Upper lobe of left lung (tissue), 6 donors: ENCODE results near the gene FMN2. TPM values are rescaled to one million over a fixed set of nuclear protein-coding genes. Genes with fewer than 3 reads are reported as not detected.

Experiments
- ATAC-seq, 2 donors: fragments of 200-7000 bp; cut with Tn5 transposase; one replicate each; pipeline ENCODE4 v1.9.1; 2022; ENCODE audit warnings: mild to moderate bottlenecking in 2 of 2, moderate library complexity in 2 of 2; ENCODE audit not compliant: low FRiP score in 2 of 2
- DNase-seq, 2 donors: peaks; one replicate each; pipeline ENCODE4 v3.0.0-alpha.2; 2019 to 2020
- H3K27ac ChIP-seq, 4 donors: fragments of 200-600 bp; sonication (generic); one replicate each; pipeline ENCODE4 v1.5.1; 2016 to 2019
- H3K27me3 ChIP-seq, 4 donors: fragments of 200-600 bp; sonication (generic); one replicate each; pipeline ENCODE4 v1.5.1; 2017 to 2019
- H3K36me3 ChIP-seq, 4 donors: fragments of 200-600 bp; sonication (generic); one replicate each; pipeline ENCODE4 v1.5.1; 2016 to 2019
- H3K4me1 ChIP-seq, 4 donors: fragments of 200-600 bp; sonication (generic); one replicate each; pipeline ENCODE4 v1.5.1; 2018 to 2019
- H3K4me3 ChIP-seq, 4 donors: fragments of 200-600 bp; sonication (generic); one replicate each; pipeline ENCODE4 v1.5.1; 2017 to 2019; ENCODE audit warnings: mild to moderate bottlenecking in 2 of 4, moderate library complexity in 1 of 4
- H3K9me3 ChIP-seq, 4 donors: fragments of 200-600 bp; sonication (generic); one replicate each; pipeline ENCODE4 v1.5.1; 2018 to 2019
- CTCF ChIP-seq, 6 experiments: fragments of 450-650 bp in 4 of 6; fragments of 200-600 bp in 2 of 6; sonication (generic) in 2 of 6; IDR thresholded peaks; one replicate each; pipeline ENCODE4 v1.5.1; 2016 to 2019; ENCODE audit warnings: antibody characterized with exemption in 6 of 6
- EP300 ChIP-seq, 4 donors: sonication (generic); formaldehyde crosslinking; IDR thresholded peaks; one replicate each; pipeline ENCODE4 v1.5.1; 2017; ENCODE audit warnings: antibody characterized with exemption in 4 of 4, control low read depth in 2 of 4
- POLR2A ChIP-seq, 4 donors: fragments of 450-650 bp; IDR thresholded peaks; one replicate each; pipeline ENCODE4 v1.5.1; 2016 to 2017; ENCODE audit warnings: antibody characterized with exemption in 4 of 4, mild to moderate bottlenecking in 2 of 4
- POLR2AphosphoS5 ChIP-seq, 2 donors: sonication (generic); formaldehyde crosslinking; IDR thresholded peaks; one replicate each; pipeline ENCODE4 v1.5.1; 2017; ENCODE audit warnings: antibody characterized with exemption in 2 of 2
- WGBS, 2 donors: methylation state at CpG; one replicate each; pipeline ENCODE4 v1.1.5; 2017 to 2018; 5-methylcytosine and 5-hydroxymethylcytosine counted together
- total RNA-seq, 6 donors: library from RNA; depleted of rRNA in 4 of 6; stranded (reverse); fragments of >200 nt in 4 of 6; gene quantifications; one replicate each; pipeline versions ENCODE4 v1.1.0 to v1.2.1, GENCODE V29; 2016 to 2021
- donor health status: DM: no; HTN: no; CAD: no; lungs with moderate emphysema.
- donor health status: DM: no; HTN: yes; CAD: no; lungs with severe emphysema.

FMN2 gene
- total RNA-seq, 6 donors from 2014 or later, result 0.06 to 1.0 (median 0.54) TPM; not detected in 1

GRCh38 chr1:240351690-240352089 is 260.0 kb downstream of the FMN2 start:
- ATAC-seq, result no peak
- Histone ChIP-seq H3K4me1 (no peaks in the 10 kb centered on the region), H3K27ac (no peak overlapping the region), H3K4me3 (no peak overlapping the region), H3K36me3 (no peaks in the 10 kb centered on the region), H3K27me3 (no peaks in the 10 kb centered on the region), H3K9me3 (no peaks in the 10 kb centered on the region)
- TF ChIP-seq CTCF (IDR thresholded peaks at IDR 0.05) (no peak), POLR2AphosphoS5 (IDR thresholded peaks at IDR 0.05) (no peak), POLR2A (IDR thresholded peaks at IDR 0.05) (no peak), EP300 (IDR thresholded peaks at IDR 0.05) (no peak)
- no peak for DNase-seq
- 90 to 100% methylated on average over 1 of the region's 1 CpG for WGBS, 2 donors

- ATAC-seq (no peak), DNase-seq (no peak)
- Histone ChIP-seq H3K27ac (no peak overlapping the region), H3K27me3 (no peaks in the 10 kb centered on the region), H3K9me3 (no peaks in the 10 kb centered on the region), H3K4me1 (no peaks in the 10 kb centered on the region), H3K4me3 (no peak overlapping the region), H3K36me3 (no peaks in the 10 kb centered on the region)
- WGBS, 2 donors, result 38 to 40% methylated on average over 5 of the region's 5 CpGs
- no peak for TF ChIP-seq POLR2AphosphoS5 (IDR thresholded peaks at IDR 0.05)
- TF ChIP-seq EP300 (IDR thresholded peaks at IDR 0.05), result no peak
- TF ChIP-seq POLR2A (IDR thresholded peaks at IDR 0.05), result no peak
- TF ChIP-seq CTCF (IDR thresholded peaks at IDR 0.05), result no peak
Observed at GRCh38 chr1:240352769-240353168, 261.1 kb downstream of the FMN2 start.

- whole genome bisulfite sequencing, 2 donors, result 81 to 90% methylated on average over 1 of the region's 1 CpG
- Histone ChIP-seq H3K27me3 (no peaks in the 10 kb centered on the region), H3K9me3 (no peaks in the 10 kb centered on the region), H3K4me3 (no peak overlapping the region), H3K27ac (no peak overlapping the region), H3K4me1 (no peaks in the 10 kb centered on the region), H3K36me3 (no peaks in the 10 kb centered on the region)
- ATAC-seq, result no peak
- TF ChIP-seq POLR2A (IDR thresholded peaks at IDR 0.05), result no peak
- TF ChIP-seq EP300 (IDR thresholded peaks at IDR 0.05), result no peak
- no peak for DNase-seq
Observed at GRCh38 chr1:240356568-240356967, 264.9 kb downstream of the FMN2 start.

- Histone ChIP-seq H3K27ac (no peak overlapping the region), H3K9me3 (no peaks in the 10 kb centered on the region), H3K4me3 (no peak overlapping the region), H3K4me1 (no peaks in the 10 kb centered on the region), H3K27me3 (no peaks in the 10 kb centered on the region), H3K36me3 (no peaks in the 10 kb centered on the region)
- DNase-seq (no peak), ATAC-seq (no peak)
- WGBS, 2 donors, result 87 to 88% methylated on average over 5 of the region's 5 CpGs
- no peak for TF ChIP-seq EP300 (IDR thresholded peaks at IDR 0.05)
- no peak for TF ChIP-seq POLR2AphosphoS5 (IDR thresholded peaks at IDR 0.05)
- no peak for TF ChIP-seq CTCF (IDR thresholded peaks at IDR 0.05)
- no peak for TF ChIP-seq POLR2A (IDR thresholded peaks at IDR 0.05)
Observed at GRCh38 chr1:240362046-240362445, 270.4 kb downstream of the FMN2 start.

GRCh38 chr1:240362826-240363225 is 271.1 kb downstream of the FMN2 start:
- Histone ChIP-seq H3K36me3 (no peaks in the 10 kb centered on the region), H3K27me3 (no peaks in the 10 kb centered on the region), H3K27ac (no peak overlapping the region), H3K4me1 (no peaks in the 10 kb centered on the region), H3K4me3 (no peak overlapping the region), H3K9me3 (no peaks in the 10 kb centered on the region)
- ATAC-seq, result no peak
- DNase-seq, result no peak
- WGBS, 2 donors, result 79 to 89% methylated on average over 2 of the region's 2 CpGs
- no peak for TF ChIP-seq POLR2AphosphoS5 (IDR thresholded peaks at IDR 0.05)
- TF ChIP-seq EP300 (IDR thresholded peaks at IDR 0.05), result no peak
- TF ChIP-seq POLR2A (IDR thresholded peaks at IDR 0.05), result no peak
- no peak for TF ChIP-seq CTCF (IDR thresholded peaks at IDR 0.05)
